Adrenal gland (tissue), 5 donors: ENCODE data around the gene SLC15A3.

Experiments
- POLR2A ChIP-seq, 2 donors: fragments of 450-650 bp; IDR thresholded peaks; one replicate each; pipeline ENCODE4 v1.6.1; 2017; ENCODE audit warnings: antibody characterized with exemption in 2 of 2, mild to moderate bottlenecking in 2 of 2, moderate library complexity in 1 of 2
- TF ChIP-seq, protein P1 (sequence below), 6 experiments: fragments of 450-650 bp in 4 of 6; fragments of 200-600 bp in 2 of 6; sonication (generic) in 1 of 6; IDR thresholded peaks; 1 replicate in 5 of 6; 2 replicates in 1 of 6; pipeline versions ENCODE4 v1.5.1 to v1.8.0; 2016 to 2021; ENCODE audit warnings: antibody characterized with exemption in 6 of 6, mild to moderate bottlenecking in 2 of 6, moderate library complexity in 1 of 6
- donor health status: DM: no; HTN: no; CAD: no.

DNA sequence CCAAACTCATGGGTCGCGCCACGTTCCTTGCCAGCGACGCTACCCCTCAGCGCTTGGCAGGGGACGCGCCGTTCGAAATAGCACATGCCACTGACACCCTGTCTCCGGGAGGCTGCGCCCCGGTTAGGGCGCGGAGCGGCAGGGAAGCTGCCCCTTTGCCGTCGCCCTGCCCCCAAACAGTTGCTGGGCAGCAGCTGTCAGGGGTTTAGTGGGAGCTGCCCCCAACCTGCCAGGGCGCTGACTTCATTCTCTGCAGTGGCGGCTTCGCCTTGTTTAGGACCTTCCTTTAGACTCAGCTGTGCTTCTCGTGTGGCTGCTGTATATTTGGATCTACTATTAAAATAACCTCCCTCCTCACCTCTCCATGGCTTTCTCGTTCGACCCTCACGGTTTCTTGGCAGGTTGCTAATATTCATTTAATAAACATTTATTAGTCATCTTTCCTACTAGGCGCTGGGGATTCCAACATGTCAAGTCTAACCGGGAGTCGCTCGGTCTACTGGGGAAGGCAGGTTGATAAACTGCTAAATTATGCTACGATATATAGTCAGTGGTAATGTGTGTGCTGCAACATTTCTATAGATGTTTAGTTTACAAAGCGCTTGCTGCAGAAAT, 37.2 kb downstream of the SLC15A3 start:
- TF ChIP-seq, protein P1, sequence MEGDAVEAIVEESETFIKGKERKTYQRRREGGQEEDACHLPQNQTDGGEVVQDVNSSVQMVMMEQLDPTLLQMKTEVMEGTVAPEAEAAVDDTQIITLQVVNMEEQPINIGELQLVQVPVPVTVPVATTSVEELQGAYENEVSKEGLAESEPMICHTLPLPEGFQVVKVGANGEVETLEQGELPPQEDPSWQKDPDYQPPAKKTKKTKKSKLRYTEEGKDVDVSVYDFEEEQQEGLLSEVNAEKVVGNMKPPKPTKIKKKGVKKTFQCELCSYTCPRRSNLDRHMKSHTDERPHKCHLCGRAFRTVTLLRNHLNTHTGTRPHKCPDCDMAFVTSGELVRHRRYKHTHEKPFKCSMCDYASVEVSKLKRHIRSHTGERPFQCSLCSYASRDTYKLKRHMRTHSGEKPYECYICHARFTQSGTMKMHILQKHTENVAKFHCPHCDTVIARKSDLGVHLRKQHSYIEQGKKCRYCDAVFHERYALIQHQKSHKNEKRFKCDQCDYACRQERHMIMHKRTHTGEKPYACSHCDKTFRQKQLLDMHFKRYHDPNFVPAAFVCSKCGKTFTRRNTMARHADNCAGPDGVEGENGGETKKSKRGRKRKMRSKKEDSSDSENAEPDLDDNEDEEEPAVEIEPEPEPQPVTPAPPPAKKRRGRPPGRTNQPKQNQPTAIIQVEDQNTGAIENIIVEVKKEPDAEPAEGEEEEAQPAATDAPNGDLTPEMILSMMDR (IDR thresholded peaks at IDR 0.05), result no peak
- TF ChIP-seq POLR2A (IDR thresholded peaks at IDR 0.05), result no peak
